Immature natural killer cell (primary cell): ENCODE data around the gene RDH5. TPM values are rescaled to one million over a fixed set of nuclear protein-coding genes. Genes with fewer than 3 reads are reported as not detected.
A peak's percentile ranks its signal among the peaks of the same experiment; 100 is the strongest.

Experiments used
- DNase-seq, 3 donors: peaks; one replicate each; pipeline ENCODE4 v3.0.0; 2022; ENCODE audit warnings: mixed read lengths in 1 of 3
- H3K27ac Mint-ChIP-seq, 6 donors: one replicate each; pipeline ENCODE4 v1.8.0; 2020; ENCODE audit warnings: mixed read lengths in 6 of 6, mild to moderate bottlenecking in 5 of 6, inconsistent platforms in 4 of 6, moderate library complexity in 3 of 6
- H3K27me3 Mint-ChIP-seq, 3 donors: one replicate each; pipeline ENCODE4 v1.8.0; 2020 to 2021; ENCODE audit warnings: low read depth in 3 of 3, mild to moderate bottlenecking in 3 of 3, mixed read lengths in 3 of 3, moderate library complexity in 3 of 3, inconsistent platforms in 1 of 3
- H3K36me3 Mint-ChIP-seq, 3 donors: one replicate each; pipeline ENCODE4 v1.8.0; 2020; ENCODE audit warnings: mixed read lengths in 3 of 3, inconsistent platforms in 2 of 3, mild to moderate bottlenecking in 2 of 3
- H3K4me1 Mint-ChIP-seq, 2 donors: one replicate each; pipeline ENCODE4 v1.8.0; 2020; ENCODE audit warnings: inconsistent platforms in 2 of 2, mild to moderate bottlenecking in 2 of 2, mixed read lengths in 2 of 2, moderate library complexity in 1 of 2
- H3K4me3 Mint-ChIP-seq, 5 donors: one replicate each; pipeline ENCODE4 v1.8.0; 2020; ENCODE audit warnings: mild to moderate bottlenecking in 5 of 5, mixed read lengths in 5 of 5, inconsistent platforms in 3 of 5, moderate library complexity in 3 of 5
- H3K9me3 Mint-ChIP-seq, 6 donors: one replicate each; pipeline ENCODE4 v1.8.0; 2020; ENCODE audit warnings: mild to moderate bottlenecking in 6 of 6, mixed read lengths in 6 of 6, inconsistent platforms in 4 of 6, moderate library complexity in 3 of 6
- polyA plus RNA-seq, 3 donors: library from polyadenylated mRNA; unstranded; fragments of 300-500 nt; fragmentation: Illumina TruSeq; gene quantifications; one replicate each; pipeline ENCODE4 v1.2.3, GENCODE V29; 2021

Gene RDH5
- polyA plus RNA-seq, 3 donors from 2014 or later, result 2.8 TPM; not detected in 2

DNA sequence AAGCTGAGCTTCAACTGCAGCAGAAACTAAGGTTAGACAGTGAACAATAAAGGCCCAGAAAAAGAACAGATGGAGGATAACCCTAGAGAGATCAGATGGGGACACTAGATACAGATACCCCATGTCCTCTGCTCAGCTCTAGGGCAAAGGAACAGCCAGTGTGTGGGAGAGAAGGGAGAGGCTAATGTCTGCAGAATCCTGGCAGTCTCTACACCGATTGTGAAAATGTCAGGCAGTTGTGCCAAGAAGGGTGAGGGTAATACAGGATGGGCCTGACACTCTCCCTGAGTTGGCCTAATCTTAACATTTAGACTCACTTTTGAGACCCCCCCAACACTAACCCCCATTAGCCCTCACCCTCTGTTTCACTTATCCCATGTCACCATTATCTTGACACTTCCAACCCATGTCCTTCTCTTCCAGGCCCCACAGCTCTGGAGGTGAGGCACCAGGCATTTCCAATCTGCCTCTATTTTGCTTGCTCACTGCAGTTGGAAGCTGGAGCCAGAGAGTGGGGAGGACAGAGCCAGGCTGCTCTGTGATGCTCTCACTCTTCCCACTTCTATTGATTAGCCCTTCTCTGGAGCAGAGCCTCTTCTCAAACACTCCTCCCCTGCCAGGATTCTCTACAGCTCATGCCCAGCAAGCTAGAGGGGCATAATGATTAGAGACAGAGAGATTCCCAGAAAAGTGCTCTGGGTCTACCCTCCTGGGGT, 7.3 kb upstream of the RDH5 start:
- H3K36me3 Mint-ChIP-seq, result no peaks in the 10 kb centered on the region
- H3K27ac Mint-ChIP-seq, result no peak overlapping the region
- peaks cover 32 to 44% of the 10 kb centered on the region in 2 donors for H3K4me1 Mint-ChIP-seq
- no peak overlapping the region for H3K4me3 Mint-ChIP-seq
- no peaks in the 10 kb centered on the region for H3K9me3 Mint-ChIP-seq
- DNase-seq, result no peak
- H3K27me3 Mint-ChIP-seq, result peaks cover 14 to 34% (median 31%) of the 10 kb centered on the region in 3 donors

DNA sequence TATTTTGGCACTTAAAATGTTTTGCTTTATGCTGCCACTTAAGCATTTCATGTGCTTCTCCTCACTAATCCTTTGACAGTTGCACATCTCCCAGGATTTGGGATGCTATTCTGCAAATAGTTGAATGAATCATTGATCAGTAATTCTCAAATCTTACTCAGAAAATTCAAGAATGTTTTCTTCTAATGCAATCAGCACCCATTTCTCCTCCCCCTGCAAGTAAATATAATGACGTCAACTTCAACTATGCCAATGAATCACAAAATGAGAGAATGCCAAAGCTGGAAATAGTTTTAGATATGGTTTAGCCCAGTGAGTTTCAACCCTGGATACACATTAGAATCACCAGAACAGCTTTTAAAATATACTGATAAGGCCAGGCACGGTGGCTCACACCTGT, 6.5 kb upstream of the RDH5 start:
- H3K4me3 Mint-ChIP-seq, result peak overlapping the region in 1 of 5 donors; percentile 11
- no peak for DNase-seq
- no peaks in the 10 kb centered on the region for H3K36me3 Mint-ChIP-seq
- no peak overlapping the region for H3K27ac Mint-ChIP-seq
- H3K9me3 Mint-ChIP-seq, result no peaks in the 10 kb centered on the region
- H3K27me3 Mint-ChIP-seq, result peaks cover 11 to 28% (median 27%) of the 10 kb centered on the region in 3 donors
- peaks cover 29 to 44% of the 10 kb centered on the region in 2 donors for H3K4me1 Mint-ChIP-seq

DNA sequence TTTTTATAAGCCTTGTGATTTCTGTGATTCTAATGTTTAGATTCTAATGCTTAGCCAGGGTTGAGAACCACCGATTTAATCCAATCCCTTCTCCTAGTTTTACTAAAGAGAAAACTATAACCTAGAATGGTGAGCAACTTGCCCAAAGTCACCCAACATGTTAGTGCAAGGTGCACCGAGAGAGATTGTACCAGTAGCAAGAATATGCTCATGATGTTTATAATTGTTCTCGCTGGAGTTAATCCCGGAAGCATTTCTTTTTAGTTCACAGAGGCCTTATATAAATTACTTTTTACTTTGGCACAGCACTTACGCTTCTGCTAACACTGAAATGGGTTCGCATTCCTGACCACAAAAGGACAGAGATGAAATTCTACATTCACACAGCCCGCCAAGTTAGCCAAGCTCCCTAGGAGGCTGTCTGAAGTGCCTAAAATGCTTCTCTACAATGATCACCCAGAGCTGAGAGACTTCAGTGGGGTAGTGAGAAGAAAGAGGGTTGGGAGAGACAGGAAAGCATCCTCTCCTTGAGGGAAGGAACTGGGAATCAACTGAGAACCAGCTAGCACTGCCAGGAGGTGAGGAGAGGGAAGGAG, 4.9 kb upstream of the RDH5 start:
- no peak for DNase-seq
- Mint-ChIP-seq H3K36me3 (no peaks in the 10 kb centered on the region), H3K27ac (peak overlapping the region; percentile 85 to 94 (median 93)), H3K9me3 (no peaks in the 10 kb centered on the region), H3K27me3 (peaks cover 11 to 20% (median 15%) of the 10 kb centered on the region in 3 donors), H3K4me1 (peaks cover 34 to 48% of the 10 kb centered on the region in 2 donors), H3K4me3 (peak overlapping the region; percentile 84 to 92 (median 89))

DNA sequence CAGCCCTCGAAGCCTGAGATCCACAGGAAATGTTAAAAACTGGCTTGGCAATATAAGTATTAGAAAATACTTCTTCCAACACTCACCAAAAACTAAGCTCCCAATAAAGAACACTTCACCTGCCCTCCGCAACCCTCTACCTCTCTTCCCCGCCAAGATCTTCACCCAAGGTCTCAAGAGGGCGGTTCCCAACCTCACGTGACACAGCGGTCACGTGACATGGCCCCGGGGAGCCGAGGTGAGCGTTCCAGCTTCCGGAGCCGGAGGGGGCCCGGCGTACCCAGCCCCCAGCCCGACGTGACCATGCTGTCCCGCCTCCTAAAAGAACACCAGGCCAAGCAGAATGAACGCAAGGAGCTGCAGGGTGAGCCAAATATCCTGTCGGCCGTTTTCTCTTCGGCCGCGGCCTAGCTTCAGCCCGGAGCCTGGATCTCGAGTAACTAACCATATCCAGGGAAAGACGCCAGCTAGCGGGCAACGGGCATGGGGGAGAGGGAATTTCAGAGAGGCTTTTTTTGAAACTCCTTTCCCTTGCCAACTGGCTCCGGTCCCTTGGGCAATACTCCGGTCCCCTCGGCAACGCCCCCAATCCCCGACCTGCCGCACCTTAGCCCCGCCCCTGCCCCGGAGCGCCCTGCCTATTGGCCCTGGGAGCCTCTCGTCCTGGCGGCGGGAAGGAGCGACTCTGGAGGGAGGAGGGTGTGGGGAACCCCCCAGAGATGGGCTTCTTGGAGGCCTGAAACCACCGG, 4.2 kb upstream of the RDH5 start, which contains the start of gene BLOC1S1:
TSS of gene BLOC1S1 (plus strand) at position 214 of the 749 bp plus-strand sequence. CDS start at position 220, 6 bp downstream.
- peak; percentile 88 to 90 (median 89) for DNase-seq
- Mint-ChIP-seq H3K27ac (peak within 1 kb of the TSS; percentile 85 to 94 (median 93)), H3K9me3 (no peaks in the 10 kb centered on the region), H3K27me3 (peaks cover 11 to 20% (median 15%) of the 10 kb centered on the region in 3 donors), H3K4me3 (peak within 1 kb of the TSS; percentile 84 to 92 (median 89)), H3K4me1 (peaks cover 41 to 56% of the 10 kb centered on the region in 2 donors), H3K36me3 (no peaks in the 10 kb centered on the region)

DNA sequence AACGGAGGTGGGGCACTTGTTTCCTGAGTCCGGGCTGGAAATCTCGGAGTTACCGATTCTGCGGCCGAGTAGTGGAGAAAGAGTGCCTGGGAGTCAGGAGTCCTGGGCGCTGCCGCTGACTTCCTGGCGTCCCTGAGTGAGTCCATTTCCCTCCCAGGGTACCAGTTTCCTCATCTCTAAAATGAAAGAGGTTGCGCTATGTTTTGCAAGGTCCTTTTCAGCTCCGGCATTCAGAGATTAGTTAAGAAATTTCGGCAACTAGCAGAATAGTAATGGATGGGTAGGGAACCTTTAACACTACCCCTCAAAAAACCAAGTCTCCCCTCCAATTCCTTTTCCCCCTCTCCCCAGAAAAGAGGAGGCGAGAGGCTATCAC, 3.6 kb upstream of the RDH5 start:
- peak overlapping the region; percentile 85 to 94 (median 93) for H3K27ac Mint-ChIP-seq
- DNase-seq, result no peak
- H3K4me3 Mint-ChIP-seq, result peak overlapping the region; percentile 84 to 92 (median 89)
- no peaks in the 10 kb centered on the region for H3K36me3 Mint-ChIP-seq
- peaks cover 11 to 20% (median 15%) of the 10 kb centered on the region in 3 donors for H3K27me3 Mint-ChIP-seq
- peaks cover 42 to 58% of the 10 kb centered on the region in 2 donors for H3K4me1 Mint-ChIP-seq
- no peaks in the 10 kb centered on the region for H3K9me3 Mint-ChIP-seq

DNA sequence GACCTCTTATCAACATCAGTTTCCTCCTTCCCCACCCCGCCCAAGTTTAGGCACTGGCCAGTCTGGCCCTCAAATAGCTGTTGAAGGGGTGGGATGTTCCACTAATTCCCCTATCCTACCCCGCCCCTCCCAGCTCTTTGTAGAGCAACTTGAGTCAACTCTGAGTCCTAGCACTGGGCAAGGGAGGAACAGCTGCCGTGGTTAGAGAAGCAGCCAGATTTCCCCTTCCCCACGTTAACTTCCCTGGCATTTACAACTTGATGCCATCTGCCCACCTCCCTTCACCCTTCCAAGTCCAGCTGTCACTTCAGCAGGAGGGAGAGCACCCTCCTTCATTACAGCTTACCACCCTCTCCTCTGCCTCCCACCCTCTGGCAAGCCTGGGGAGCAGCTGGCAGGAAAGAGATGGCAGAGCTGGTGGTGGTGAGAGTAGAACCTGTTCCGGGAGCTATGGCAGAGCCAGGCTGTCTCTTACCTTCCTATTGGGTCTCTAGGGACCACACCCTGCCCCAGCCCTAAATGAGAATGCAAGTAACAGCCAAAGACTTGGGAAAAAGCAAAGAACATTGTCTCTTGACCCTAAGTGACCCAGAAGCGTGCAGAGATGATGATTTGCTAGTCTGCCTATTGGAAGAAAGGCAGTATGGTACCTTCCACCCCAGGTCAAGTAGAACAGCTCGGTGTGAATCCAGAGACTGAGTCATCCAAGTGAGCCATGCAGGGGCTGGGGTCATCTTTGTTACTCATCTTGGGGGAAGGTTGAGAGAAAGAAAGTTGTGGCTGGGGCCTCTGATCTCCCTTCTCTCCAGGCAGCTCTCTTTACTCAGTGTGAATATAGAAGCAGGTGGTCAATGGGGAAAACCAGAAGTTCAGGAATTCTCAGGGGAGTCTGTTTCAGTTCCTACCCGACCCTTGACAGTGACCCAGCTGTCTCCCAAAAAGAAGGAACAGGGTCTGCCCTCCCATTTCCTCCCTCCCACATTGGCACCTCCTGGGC, 2.9 kb upstream of the RDH5 start:
- no peak for DNase-seq
- peak overlapping the region; percentile 84 to 92 (median 89) for H3K4me3 Mint-ChIP-seq
- peaks cover 42 to 58% of the 10 kb centered on the region in 2 donors for H3K4me1 Mint-ChIP-seq
- H3K27ac Mint-ChIP-seq, result peak overlapping the region; percentile 59 to 94 (median 90)
- H3K27me3 Mint-ChIP-seq, result peaks cover 11 to 19% (median 15%) of the 10 kb centered on the region in 3 donors
- H3K9me3 Mint-ChIP-seq, result no peaks in the 10 kb centered on the region
- H3K36me3 Mint-ChIP-seq, result no peaks in the 10 kb centered on the region

DNA sequence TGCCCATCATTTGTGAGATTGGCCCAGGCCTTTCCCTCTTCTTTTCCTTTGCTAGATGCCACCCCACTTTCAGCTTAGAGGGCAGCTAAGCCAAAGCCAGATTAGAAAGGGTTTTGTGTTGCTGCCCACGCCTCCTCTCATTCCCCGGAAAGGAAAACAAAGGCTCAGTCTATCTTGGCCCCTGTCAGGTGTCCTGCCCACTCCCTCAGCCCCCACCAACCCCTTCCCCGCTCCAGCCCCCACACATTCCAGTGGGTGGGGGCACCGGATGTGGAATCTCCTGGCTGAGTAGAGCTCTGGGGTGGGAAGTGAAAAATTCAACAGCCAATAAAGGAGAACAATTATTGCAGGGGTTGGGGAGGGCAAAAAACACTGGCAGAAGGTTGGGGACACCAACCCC, 2.2 kb upstream of the RDH5 start:
- Mint-ChIP-seq H3K27me3 (peaks cover 11 to 18% (median 15%) of the 10 kb centered on the region in 3 donors), H3K4me1 (peaks cover 42 to 58% of the 10 kb centered on the region in 2 donors), H3K9me3 (no peaks in the 10 kb centered on the region), H3K27ac (peak overlapping the region in 2 of 6 donors; percentile 65 to 80), H3K4me3 (peak overlapping the region in 1 of 5 donors; percentile 88), H3K36me3 (no peaks in the 10 kb centered on the region)
- no peak for DNase-seq

DNA sequence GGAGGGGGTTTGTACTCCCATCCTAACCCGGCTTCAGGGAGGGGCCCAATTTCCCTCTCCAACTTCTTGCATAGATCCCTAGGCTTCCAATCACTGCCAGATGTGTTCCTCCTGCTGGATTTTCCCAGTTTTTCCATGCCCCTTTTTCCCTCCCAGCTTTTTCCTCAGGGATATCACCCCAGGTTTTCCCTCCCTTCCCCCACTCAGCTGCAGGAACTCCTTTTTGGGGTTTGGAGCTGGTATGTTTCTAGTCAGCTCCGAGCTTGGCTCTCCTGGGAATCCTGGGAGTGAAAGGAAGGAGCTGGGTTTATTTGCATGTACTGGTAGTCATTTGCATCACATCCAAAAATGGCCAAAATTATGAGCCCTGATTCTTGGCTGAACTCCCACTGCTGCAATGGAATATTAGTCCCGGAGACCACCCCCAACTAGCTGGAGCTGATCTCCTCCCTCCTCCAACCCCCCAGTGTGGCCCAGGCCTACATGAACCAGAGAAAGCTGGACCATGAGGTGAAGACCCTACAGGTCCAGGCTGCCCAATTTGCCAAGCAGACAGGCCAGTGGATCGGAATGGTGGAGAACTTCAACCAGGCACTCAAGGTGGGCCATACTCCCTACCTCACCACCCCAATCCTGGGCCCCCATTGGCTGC, 1.4 kb upstream of the RDH5 start:
- DNase-seq, result no peak
- H3K36me3 Mint-ChIP-seq, result no peaks in the 10 kb centered on the region
- peaks cover 43 to 58% of the 10 kb centered on the region in 2 donors for H3K4me1 Mint-ChIP-seq
- no peaks in the 10 kb centered on the region for H3K9me3 Mint-ChIP-seq
- peak overlapping the region in 1 of 6 donors; percentile 22 for H3K27ac Mint-ChIP-seq
- H3K27me3 Mint-ChIP-seq, result peaks cover 11 to 19% (median 15%) of the 10 kb centered on the region in 3 donors
- H3K4me3 Mint-ChIP-seq, result no peak overlapping the region

DNA sequence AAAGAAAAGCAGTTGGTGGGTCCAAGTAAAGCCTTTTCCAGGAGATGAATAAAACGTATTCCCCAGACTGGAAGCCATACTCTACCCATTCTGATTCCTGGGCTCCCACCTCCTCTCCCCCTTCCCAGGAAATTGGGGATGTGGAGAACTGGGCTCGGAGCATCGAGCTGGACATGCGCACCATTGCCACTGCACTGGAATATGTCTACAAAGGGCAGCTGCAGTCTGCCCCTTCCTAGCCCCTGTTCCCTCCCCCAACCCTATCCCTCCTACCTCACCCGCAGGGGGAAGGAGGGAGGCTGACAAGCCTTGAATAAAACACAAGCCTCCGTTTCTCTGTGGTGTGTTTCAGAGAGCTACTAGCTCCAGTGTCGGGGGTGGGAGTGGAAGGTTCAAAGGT, 822 bp upstream of the RDH5 start:
- H3K4me3 Mint-ChIP-seq, result peak overlapping the region in 1 of 5 donors; percentile 33
- H3K9me3 Mint-ChIP-seq, result no peaks in the 10 kb centered on the region
- peaks cover 11 to 21% (median 15%) of the 10 kb centered on the region in 3 donors for H3K27me3 Mint-ChIP-seq
- peaks cover 43 to 60% of the 10 kb centered on the region in 2 donors for H3K4me1 Mint-ChIP-seq
- peak overlapping the region in 1 of 6 donors; percentile 28 for H3K27ac Mint-ChIP-seq
- peaks cover 0 to under 1% (median 0%) of the 10 kb centered on the region in 3 donors for H3K36me3 Mint-ChIP-seq
- no peak for DNase-seq

DNA sequence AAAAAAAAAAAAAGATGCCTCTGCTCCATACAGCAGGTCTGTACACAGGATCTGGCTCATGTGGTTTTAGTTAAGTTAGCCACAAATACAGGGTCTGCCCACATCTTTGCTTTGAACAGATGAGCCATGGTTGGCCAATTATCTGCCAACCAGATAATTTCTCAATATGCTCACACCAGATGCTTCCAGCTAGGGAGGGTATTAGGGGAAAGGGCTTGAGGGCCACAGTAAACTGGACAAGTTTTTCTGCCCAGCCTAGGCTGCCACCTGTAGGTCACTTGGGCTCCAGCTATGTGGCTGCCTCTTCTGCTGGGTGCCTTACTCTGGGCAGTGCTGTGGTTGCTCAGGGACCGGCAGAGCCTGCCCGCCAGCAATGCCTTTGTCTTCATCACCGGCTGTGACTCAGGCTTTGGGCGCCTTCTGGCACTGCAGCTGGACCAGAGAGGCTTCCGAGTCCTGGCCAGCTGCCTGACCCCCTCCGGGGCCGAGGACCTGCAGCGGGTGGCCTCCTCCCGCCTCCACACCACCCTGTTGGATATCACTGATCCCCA, 776 bp downstream of the RDH5 start:
- H3K9me3 Mint-ChIP-seq, result no peaks in the 10 kb centered on the region
- peaks cover 47 to 65% of the 10 kb centered on the region in 2 donors for H3K4me1 Mint-ChIP-seq
- DNase-seq, result peak; percentile 28 to 75 (median 48)
- H3K27me3 Mint-ChIP-seq, result peaks cover 8 to 12% (median 10%) of the 10 kb centered on the region in 3 donors
- H3K36me3 Mint-ChIP-seq, result peaks cover 0 to 12% (median 0%) of the 10 kb centered on the region in 3 donors
- H3K4me3 Mint-ChIP-seq, result peak overlapping the region in 2 of 5 donors; percentile 30 to 74
- H3K27ac Mint-ChIP-seq, result peak overlapping the region in 4 of 6 donors; percentile 39 to 72 (median 52)

DNA sequence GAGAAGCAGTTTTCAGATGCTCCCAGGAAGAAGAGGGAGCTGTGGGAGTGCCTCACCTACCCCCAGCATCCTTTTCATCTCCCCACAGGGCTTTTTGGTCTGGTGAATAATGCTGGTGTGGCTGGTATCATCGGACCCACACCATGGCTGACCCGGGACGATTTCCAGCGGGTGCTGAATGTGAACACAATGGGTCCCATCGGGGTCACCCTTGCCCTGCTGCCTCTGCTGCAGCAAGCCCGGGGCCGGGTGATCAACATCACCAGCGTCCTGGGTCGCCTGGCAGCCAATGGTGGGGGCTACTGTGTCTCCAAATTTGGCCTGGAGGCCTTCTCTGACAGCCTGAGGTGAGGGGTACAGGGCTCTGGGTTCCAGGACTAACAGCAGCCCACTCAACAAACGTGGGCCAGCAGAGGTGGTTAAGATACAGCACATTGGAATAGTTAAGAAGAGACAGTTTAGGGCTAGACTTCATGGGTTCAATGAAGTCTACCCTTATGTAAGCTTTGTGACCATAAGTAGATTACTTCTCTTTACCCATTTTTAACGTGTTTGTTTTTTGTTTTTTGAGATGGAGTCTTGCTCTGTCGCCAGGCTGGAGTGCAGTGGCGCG, 1.5 kb downstream of the RDH5 start:
- no peak overlapping the region for H3K4me3 Mint-ChIP-seq
- H3K9me3 Mint-ChIP-seq, result no peaks in the 10 kb centered on the region
- DNase-seq, result no peak
- peaks cover 0 to 15% (median 2%) of the 10 kb centered on the region in 3 donors for H3K36me3 Mint-ChIP-seq
- H3K4me1 Mint-ChIP-seq, result peaks cover 48 to 66% of the 10 kb centered on the region in 2 donors
- H3K27me3 Mint-ChIP-seq, result peaks cover 3 to 5% (median 3%) of the 10 kb centered on the region in 3 donors
- H3K27ac Mint-ChIP-seq, result peak overlapping the region in 1 of 6 donors; percentile 72

DNA sequence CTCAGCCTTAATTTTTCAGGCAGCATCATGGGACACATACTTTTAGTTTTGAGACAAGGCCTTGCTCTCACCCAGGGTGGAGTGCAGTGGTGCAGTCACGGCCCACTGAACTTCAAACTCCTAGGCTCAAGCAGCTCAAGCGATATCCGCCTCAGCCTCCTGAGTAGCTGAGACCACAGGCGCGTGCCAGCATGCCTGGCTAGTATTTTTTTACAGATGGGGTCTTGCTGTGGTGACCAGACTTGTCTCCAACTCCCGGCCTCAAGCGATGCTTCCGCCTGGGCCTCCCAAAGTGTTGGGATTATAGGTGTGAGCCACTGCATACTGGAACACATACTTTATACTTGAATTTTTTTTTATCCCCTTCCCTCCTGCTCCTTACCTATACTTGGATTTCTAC, 2.8 kb downstream of the RDH5 start:
- no peak for DNase-seq
- Mint-ChIP-seq H3K36me3 (peaks cover 0 to 18% (median 4%) of the 10 kb centered on the region in 3 donors), H3K4me3 (no peak overlapping the region), H3K27me3 (peaks cover 0 to 3% (median 3%) of the 10 kb centered on the region in 3 donors), H3K27ac (peak overlapping the region in 1 of 6 donors; percentile 74), H3K9me3 (no peaks in the 10 kb centered on the region), H3K4me1 (peaks cover 49 to 66% of the 10 kb centered on the region in 2 donors)
